ENCODE results near the gene CEP55. TPM values are rescaled to one million over a fixed set of nuclear protein-coding genes. Genes with fewer than 3 reads are reported as not detected.

CEP55 gene
- 3.2 to 25.4 TPM (median 17.7 TPM) in 3 replicates for polyA plus RNA-seq
- 0.46 TPM for polyA plus RNA-seq (2011; ENCODE audit: low read depth)
- 4.9 and 10.4 TPM in 2 replicates for polyA plus RNA-seq (2011; cell fraction: cytosol; rRNA removed)
- polyA plus RNA-seq (2011; cell fraction: nucleus; rRNA removed) = 2.4 and 3.3 TPM in 2 replicates
- 0.21 and 17.6 TPM in 2 replicates for polyA plus RNA-seq (2012; ENCODE audit: low replicate concordance)
- polyA minus RNA-seq = 1.4 to 9.8 TPM (median 1.9 TPM) in 3 replicates
- polyA minus RNA-seq (2011; cell fraction: cytosol; rRNA and poly(A)+ RNA removed) = 2.1 TPM
- 0.95 and 2.1 TPM in 2 replicates for polyA minus RNA-seq (2011; cell fraction: nucleus; rRNA and poly(A)+ RNA removed)

GRCh38 chr10:93496322-93497041 is at the start of gene CEP55:
TSS of gene CEP55 (plus strand) at chr10:93496612. CDS start at chr10:93500052, 3,440 bp downstream.
- Histone ChIP-seq H4K20me1 (ENCODE audit: control insufficient read depth, extremely low read depth, insufficient read depth, low read length) (no peaks in the 10 kb centered on the region), H3K27me3 (ENCODE audit: control insufficient read depth, extremely low read depth, insufficient read depth, low read length) (no peaks in the 10 kb centered on the region), H3K9ac (ENCODE audit: control insufficient read depth, extremely low read depth, insufficient read depth, low read length) (peak within 1 kb of the TSS; percentile 82), H3K9me3 (ENCODE audit: control insufficient read depth, low read depth, low read length) (no peaks in the 10 kb centered on the region), H3K4me2 (ENCODE audit: control insufficient read depth, extremely low read depth, insufficient read depth, low read depth, low read length) (peak within 1 kb of the TSS; percentile 90), H3K4me3 (ENCODE audit: control insufficient read depth in 2 of 3, extremely low read depth in 1 of 3, insufficient read depth in 2 of 3, low read depth in 1 of 3, low read length in 3 of 3) (peak within 1 kb of the TSS; percentile 57 to 96 (median 85)), H3K79me2 (ENCODE audit: control insufficient read depth, insufficient read depth, low read length) (peaks cover 36% of the 10 kb centered on the region), H3K36me3 (ENCODE audit: control insufficient read depth in 2 of 2, extremely low read depth in 1 of 2, insufficient read depth in 2 of 2, low read length in 2 of 2) (no peaks in the 10 kb centered on the region), H3K4me1 (ENCODE audit: control insufficient read depth, extremely low read depth, insufficient read depth, low read length) (peaks cover 20% of the 10 kb centered on the region), H2AFZ (ENCODE audit: control insufficient read depth, low read length) (peak within 1 kb of the TSS; percentile 97), H3K9me1 (ENCODE audit: control insufficient read depth, extremely low read depth, insufficient read depth, low read length) (peaks cover 3% of the 10 kb centered on the region), H3K27ac (ENCODE audit: control insufficient read depth, insufficient read depth, low read length) (peak within 1 kb of the TSS; percentile 73)
- FAIRE-seq (peak; percentile 9), DNase-seq (ENCODE audit: low read depth, low spot score) (no peak)
- dilution Hi-C loops (cut with MboI; ENCODE audit: extremely low pct_ligation_motif_present, low sequenced_read_pairs) = no loop called here
- no peak for TF ChIP-seq EZH2 (IDR thresholded peaks at IDR 0.05; ENCODE audit: low read length)
- TF ChIP-seq CTCF (optimal IDR thresholded peaks at IDR 0.05 in 1 of 3, IDR thresholded peaks at IDR 0.05 in 1 of 3, conservative IDR thresholded peaks at IDR 0.05 in 1 of 3; ENCODE audit: extremely low read depth in 1 of 3, insufficient read depth in 2 of 3, low read length in 3 of 3) = no peak

GRCh38 chr10:93447019-93447418 is 49.4 kb upstream of the CEP55 start:
- Histone ChIP-seq H3K9me3 (ENCODE audit: control insufficient read depth, low read depth, low read length) (no peaks in the 10 kb centered on the region), H3K79me2 (ENCODE audit: control insufficient read depth, insufficient read depth, low read length) (peaks cover 46% of the 10 kb centered on the region), H3K9ac (ENCODE audit: control insufficient read depth, extremely low read depth, insufficient read depth, low read length) (peak overlapping the region; percentile 72), H4K20me1 (ENCODE audit: control insufficient read depth, extremely low read depth, insufficient read depth, low read length) (no peaks in the 10 kb centered on the region), H3K36me3 (ENCODE audit: control insufficient read depth in 2 of 2, extremely low read depth in 1 of 2, insufficient read depth in 2 of 2, low read length in 2 of 2) (peaks cover 25 to 32% of the 10 kb centered on the region in 2 experiments), H3K4me3 (ENCODE audit: control insufficient read depth in 2 of 3, extremely low read depth in 1 of 3, insufficient read depth in 2 of 3, low read depth in 1 of 3, low read length in 3 of 3) (no peak overlapping the region), H3K27ac (ENCODE audit: control insufficient read depth, insufficient read depth, low read length) (peak overlapping the region; percentile 95), H3K9me1 (ENCODE audit: control insufficient read depth, extremely low read depth, insufficient read depth, low read length) (no peaks in the 10 kb centered on the region), H2AFZ (ENCODE audit: control insufficient read depth, low read length) (no peak overlapping the region), H3K27me3 (ENCODE audit: control insufficient read depth, extremely low read depth, insufficient read depth, low read length) (no peaks in the 10 kb centered on the region), H3K4me2 (ENCODE audit: control insufficient read depth, extremely low read depth, insufficient read depth, low read depth, low read length) (peak overlapping the region; percentile 72), H3K4me1 (ENCODE audit: control insufficient read depth, extremely low read depth, insufficient read depth, low read length) (peaks cover 42% of the 10 kb centered on the region)
- TF ChIP-seq CTCF (optimal IDR thresholded peaks at IDR 0.05 in 1 of 3, IDR thresholded peaks at IDR 0.05 in 1 of 3, conservative IDR thresholded peaks at IDR 0.05 in 1 of 3; ENCODE audit: extremely low read depth in 1 of 3, insufficient read depth in 2 of 3, low read length in 3 of 3) = no peak
- no peak for TF ChIP-seq EZH2 (IDR thresholded peaks at IDR 0.05; ENCODE audit: low read length)
- dilution Hi-C loops (cut with MboI; ENCODE audit: extremely low pct_ligation_motif_present, low sequenced_read_pairs) = no loop called here
- peak; percentile 53 for FAIRE-seq
- no peak for DNase-seq (ENCODE audit: low read depth, low spot score)

Data from keratinocyte (primary cell).